Spleen (tissue), 11 donors: Measurements from ENCODE around the gene LRMDA. TPM values are rescaled to one million over a fixed set of nuclear protein-coding genes. Genes with fewer than 3 reads are reported as not detected.

Experiments
- DNase-seq: peaks from one replicate; pipeline ENCODE4 v3.0.0-alpha.2; 2020
- H3K27ac ChIP-seq, 8 donors: fragments of 200-600 bp; sonication (generic) in 7 of 8; 1 replicate in 4 of 8; 2 replicates in 4 of 8; pipeline versions ENCODE4 v1.5.0 to v1.8.0; 2016 to 2021; ENCODE audit warnings: inconsistent platforms in 4 of 8, mild to moderate bottlenecking in 4 of 8, moderate library complexity in 1 of 8
- H3K27me3 ChIP-seq, 7 donors: fragments of 200-600 bp; sonication (generic) in 6 of 7; replicated peaks in 1 of 7; 1 replicate in 4 of 7; 2 replicates in 3 of 7; pipeline versions ENCODE4 v1.5.0 to v1.8.0; 2016 to 2021; ENCODE audit warnings: inconsistent platforms in 3 of 7, mild to moderate bottlenecking in 1 of 7
- H3K36me3 ChIP-seq, 6 donors: fragments of 200-600 bp; sonication (generic) in 5 of 6; 1 replicate in 4 of 6; 2 replicates in 2 of 6; pipeline versions ENCODE4 v1.5.0 to v1.8.0; 2016 to 2021; ENCODE audit warnings: inconsistent platforms in 2 of 6
- H3K4me1 ChIP-seq, 6 donors: fragments of 200-600 bp; sonication (generic) in 5 of 6; 1 replicate in 3 of 6; 2 replicates in 3 of 6; pipeline versions ENCODE4 v1.5.0 to v1.8.0; 2016 to 2021; ENCODE audit warnings: inconsistent platforms in 3 of 6
- H3K4me3 ChIP-seq, 8 donors: fragments of 200-600 bp; sonication (generic) in 7 of 8; 1 replicate in 4 of 8; 2 replicates in 4 of 8; pipeline versions ENCODE4 v1.5.0 to v1.8.0; 2016 to 2021; ENCODE audit warnings: inconsistent platforms in 4 of 8, mild to moderate bottlenecking in 4 of 8, moderate library complexity in 2 of 8
- H3K9me3 ChIP-seq, 8 donors: fragments of 200-600 bp; sonication (generic) in 7 of 8; 1 replicate in 4 of 8; 2 replicates in 4 of 8; pipeline versions ENCODE4 v1.5.0 to v1.8.0; 2016 to 2021; ENCODE audit warnings: inconsistent platforms in 4 of 8
- POLR2A ChIP-seq, 3 donors: fragments of 450-650 bp; IDR thresholded peaks; one replicate each; pipeline ENCODE4 v1.5.1; 2017; ENCODE audit warnings: antibody characterized with exemption in 3 of 3, mild to moderate bottlenecking in 1 of 3
- POLR2AphosphoS5 ChIP-seq, 3 donors: sonication (generic); formaldehyde crosslinking; IDR thresholded peaks; one replicate each; pipeline ENCODE4 v1.5.1; 2017; ENCODE audit warnings: antibody characterized with exemption in 3 of 3
- WGBS, 5 donors: extraction: QIAGEN DNeasy Blood & Tissue Kit in 3 of 5; methylation state at CpG; one replicate each; pipeline versions ENCODE4 v1.1.5 to v1.1.7; 2013 to 2018; 5-methylcytosine and 5-hydroxymethylcytosine counted together
- intact Hi-C: fragments of 100-400 bp; cut with DNase I; formaldehyde crosslinking; loops from one replicate; pipeline ENCODE4 v1.15.0; 2023; ENCODE audit warnings: low total_unique reads
- polyA plus RNA-seq, 3 donors: library from polyadenylated mRNA; stranded (reverse); fragments of 200-250 nt; gene quantifications; one replicate each; pipeline ENCODE4 v1.2.1, GENCODE V29; 2013
- total RNA-seq, 7 donors: library from RNA; depleted of rRNA in 3 of 7; stranded (reverse); fragments of >200 nt in 3 of 7; fragmentation: NEBNext Ultra II Directional in 4 of 7; extraction: Animal tissue kit (Norgen Biotek cat#: 25700) in 4 of 7; gene quantifications; one replicate each; pipeline versions ENCODE4 v1.1.0 to v1.2.1, GENCODE V29; 2016 to 2021
- TF ChIP-seq, protein P1 (sequence below), 11 experiments: fragments of 200-600 bp in 7 of 11; fragments of 450-650 bp in 4 of 11; sonication (generic) in 4 of 11; IDR thresholded peaks in 8 of 11; conservative IDR thresholded peaks in 3 of 11; 1 replicate in 7 of 11; 2 replicates in 4 of 11; pipeline versions ENCODE4 v1.4.0 to v1.8.0; 2016 to 2021; ENCODE audit warnings: antibody characterized with exemption in 11 of 11, inconsistent platforms in 4 of 11, mild to moderate bottlenecking in 1 of 11
- donor health status: healthy with polysubstance abuse.
- donor health status: DM: no; HTN: no; CAD: no; lungs with moderate emphysema.
- donor health status: DM: no; HTN: no; CAD: no.
- donor health status: Bipolar disorder and iron deficiency.
- donor health status: healthy.
- donor health status: DM: no; HTN: no; CAD: no.
- donor health status: DM: yes; HTN: yes; CAD: no.

The LRMDA gene
- total and polyA plus RNA-seq, 10 donors, result 7.3 to 46.6 (median 28.2) TPM

DNA sequence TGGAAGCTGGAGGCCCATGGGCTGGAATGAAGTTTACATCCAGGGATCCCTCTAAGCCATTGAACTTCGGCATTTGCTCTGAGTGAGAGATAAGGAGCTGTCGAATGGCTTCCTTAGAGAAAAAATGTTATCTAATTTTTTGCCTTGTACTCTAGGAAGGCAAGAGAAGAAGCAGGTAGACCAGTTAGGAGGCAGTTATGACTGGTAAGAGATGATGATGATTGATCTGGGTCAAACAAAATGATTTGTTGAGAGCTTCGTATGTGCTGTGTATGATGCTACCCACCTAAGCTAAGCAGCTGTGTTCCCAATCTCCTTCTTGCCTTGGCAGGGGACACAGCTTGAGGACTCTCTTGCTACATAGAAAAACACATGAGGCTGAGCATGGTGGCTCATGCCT, 370.2 kb downstream of the LRMDA start:
- 85 to 95% (median 91%) methylated on average over 3 of the region's 3 CpGs for WGBS, 5 donors
- H3K27me3 ChIP-seq, result no peaks in the 10 kb centered on the region
- no peak for TF ChIP-seq POLR2AphosphoS5 (IDR thresholded peaks at IDR 0.05)
- TF ChIP-seq POLR2A (IDR thresholded peaks at IDR 0.05), result no peak
- TF ChIP-seq, protein P1, sequence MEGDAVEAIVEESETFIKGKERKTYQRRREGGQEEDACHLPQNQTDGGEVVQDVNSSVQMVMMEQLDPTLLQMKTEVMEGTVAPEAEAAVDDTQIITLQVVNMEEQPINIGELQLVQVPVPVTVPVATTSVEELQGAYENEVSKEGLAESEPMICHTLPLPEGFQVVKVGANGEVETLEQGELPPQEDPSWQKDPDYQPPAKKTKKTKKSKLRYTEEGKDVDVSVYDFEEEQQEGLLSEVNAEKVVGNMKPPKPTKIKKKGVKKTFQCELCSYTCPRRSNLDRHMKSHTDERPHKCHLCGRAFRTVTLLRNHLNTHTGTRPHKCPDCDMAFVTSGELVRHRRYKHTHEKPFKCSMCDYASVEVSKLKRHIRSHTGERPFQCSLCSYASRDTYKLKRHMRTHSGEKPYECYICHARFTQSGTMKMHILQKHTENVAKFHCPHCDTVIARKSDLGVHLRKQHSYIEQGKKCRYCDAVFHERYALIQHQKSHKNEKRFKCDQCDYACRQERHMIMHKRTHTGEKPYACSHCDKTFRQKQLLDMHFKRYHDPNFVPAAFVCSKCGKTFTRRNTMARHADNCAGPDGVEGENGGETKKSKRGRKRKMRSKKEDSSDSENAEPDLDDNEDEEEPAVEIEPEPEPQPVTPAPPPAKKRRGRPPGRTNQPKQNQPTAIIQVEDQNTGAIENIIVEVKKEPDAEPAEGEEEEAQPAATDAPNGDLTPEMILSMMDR (IDR thresholded peaks at IDR 0.05 in 8 of 11, conservative IDR thresholded peaks at IDR 0.05 in 3 of 11), result no peak
- H3K9me3 ChIP-seq, result peaks cover 0 to 17% (median 12%) of the 10 kb centered on the region in 8 donors
- H3K4me1 ChIP-seq, result peaks cover 0 to 6% (median 0%) of the 10 kb centered on the region in 6 donors
- no peak overlapping the region for H3K27ac ChIP-seq
- no peak overlapping the region for H3K4me3 ChIP-seq
- H3K36me3 ChIP-seq, result no peaks in the 10 kb centered on the region
- no peak for DNase-seq
- intact Hi-C loops, result no loop called here

DNA sequence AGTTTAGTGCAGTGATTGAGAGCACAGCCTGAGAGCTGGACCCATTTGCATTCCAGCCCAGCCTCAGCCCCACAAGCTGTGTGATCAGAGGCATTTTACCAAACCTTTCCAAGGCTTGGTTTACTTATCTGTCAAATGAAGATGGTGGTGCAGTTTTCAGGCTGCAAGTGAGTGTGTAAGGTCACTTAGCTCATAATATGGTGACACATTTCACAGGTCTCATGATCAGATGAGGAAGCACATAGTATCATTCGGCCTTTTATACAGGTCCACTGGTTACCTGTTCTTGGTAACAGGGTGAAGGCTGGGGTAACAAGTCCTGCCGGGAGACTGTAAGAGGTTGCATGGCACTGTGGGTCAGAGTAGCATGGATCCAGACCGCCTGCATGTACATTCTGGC, 371.7 kb downstream of the LRMDA start:
- no peak for DNase-seq
- peaks cover 0 to 6% (median 0%) of the 10 kb centered on the region in 6 donors for H3K4me1 ChIP-seq
- no peak overlapping the region for H3K27ac ChIP-seq
- peaks cover 0 to 2% (median 0%) of the 10 kb centered on the region in 8 donors for H3K9me3 ChIP-seq
- WGBS, 5 donors, result 86 to 97% (median 94%) methylated on average over 3 of the region's 3 CpGs
- no peak overlapping the region for H3K4me3 ChIP-seq
- no peaks in the 10 kb centered on the region for H3K36me3 ChIP-seq
- TF ChIP-seq, protein P1 (IDR thresholded peaks at IDR 0.05 in 8 of 11, conservative IDR thresholded peaks at IDR 0.05 in 3 of 11), result no peak
- no peak for TF ChIP-seq POLR2AphosphoS5 (IDR thresholded peaks at IDR 0.05)
- no peak for TF ChIP-seq POLR2A (IDR thresholded peaks at IDR 0.05)
- intact Hi-C loops, result no loop called here
- H3K27me3 ChIP-seq, result no peaks in the 10 kb centered on the region

DNA sequence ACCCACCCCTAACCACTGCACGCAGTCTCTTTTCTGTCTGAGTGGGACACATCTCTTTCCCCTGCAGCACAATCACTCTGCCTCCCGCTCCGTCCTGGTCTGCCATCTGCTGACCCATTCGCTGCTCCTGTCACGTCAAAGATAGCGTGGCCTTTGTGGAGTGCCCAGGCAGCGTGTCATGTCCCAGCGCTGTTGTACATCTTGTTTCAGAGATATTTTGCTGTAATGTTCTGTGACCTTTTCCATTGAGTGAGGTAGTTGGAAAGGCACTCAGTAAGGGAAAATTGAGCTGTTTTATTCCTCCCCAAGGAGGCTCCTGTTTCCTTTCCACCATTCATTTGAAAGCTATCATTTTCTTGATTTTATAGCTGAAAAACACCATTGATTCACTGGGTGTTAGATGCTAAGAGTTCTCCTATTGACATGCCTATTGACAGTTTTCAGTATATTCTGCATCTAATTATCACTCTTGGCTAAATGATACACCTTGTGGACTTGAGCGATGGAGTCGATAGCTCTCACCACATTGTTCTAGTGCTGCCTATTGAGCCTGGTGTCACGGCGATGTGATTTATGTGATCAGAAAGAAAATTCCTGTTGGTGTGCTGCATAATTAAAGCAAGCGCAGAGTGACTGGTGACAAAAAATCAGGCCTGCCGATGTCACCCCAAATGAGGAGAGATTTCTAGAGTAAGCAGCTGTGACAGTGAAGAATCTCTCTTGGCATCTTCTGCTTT, 372.6 kb downstream of the LRMDA start:
- Histone ChIP-seq H3K27me3 (no peaks in the 10 kb centered on the region), H3K27ac (no peak overlapping the region), H3K9me3 (no peaks in the 10 kb centered on the region), H3K4me3 (no peak overlapping the region), H3K4me1 (peaks cover 0 to 6% (median 0%) of the 10 kb centered on the region in 6 donors), H3K36me3 (no peaks in the 10 kb centered on the region)
- DNase-seq, result no peak
- whole genome bisulfite sequencing, 5 donors, result 78 to 92% (median 89%) methylated on average over 14 of the region's 14 CpGs
- TF ChIP-seq, protein P1 (IDR thresholded peaks at IDR 0.05 in 8 of 11, conservative IDR thresholded peaks at IDR 0.05 in 3 of 11), result no peak
- TF ChIP-seq POLR2A (IDR thresholded peaks at IDR 0.05), result no peak
- TF ChIP-seq POLR2AphosphoS5 (IDR thresholded peaks at IDR 0.05), result peak in 2 of 3 donors; percentile 38 to 70
- intact Hi-C loops, result no loop called here

DNA sequence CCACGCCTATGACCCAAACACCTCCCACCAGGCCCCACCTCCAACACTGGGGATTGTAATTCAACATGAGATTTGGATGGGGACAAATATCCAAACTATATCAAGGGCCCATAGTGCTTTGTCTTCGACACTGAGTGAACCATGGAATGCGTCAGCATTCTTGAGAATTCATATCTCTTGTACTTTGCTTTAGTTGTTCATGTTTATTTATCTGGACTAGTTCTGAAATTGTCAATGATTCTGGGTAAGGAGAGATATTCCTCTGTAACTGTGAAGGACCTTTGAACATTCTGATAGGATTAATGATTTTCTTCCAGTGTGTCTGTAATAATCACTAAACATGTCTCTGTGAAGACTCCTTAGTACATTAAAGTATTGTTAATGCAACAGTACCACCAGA, 374.8 kb downstream of the LRMDA start:
- Histone ChIP-seq H3K9me3 (no peaks in the 10 kb centered on the region), H3K4me3 (no peak overlapping the region), H3K4me1 (peaks cover 0 to 6% (median 0%) of the 10 kb centered on the region in 6 donors), H3K36me3 (no peaks in the 10 kb centered on the region), H3K27me3 (no peaks in the 10 kb centered on the region), H3K27ac (no peak overlapping the region)
- intact Hi-C loops, result no loop called here
- 74 to 91% (median 88%) methylated on average over 3 of the region's 3 CpGs for WGBS, 5 donors
- DNase-seq, result no peak
- TF ChIP-seq, protein P1 (IDR thresholded peaks at IDR 0.05 in 8 of 11, conservative IDR thresholded peaks at IDR 0.05 in 3 of 11), result no peak
- TF ChIP-seq POLR2A (IDR thresholded peaks at IDR 0.05), result no peak
- TF ChIP-seq POLR2AphosphoS5 (IDR thresholded peaks at IDR 0.05), result no peak
